CD4-positive, alpha-beta T cell (primary cell): ENCODE data around the gene ADAMTS1. TPM values are rescaled to one million over a fixed set of nuclear protein-coding genes. Genes with fewer than 3 reads are reported as not detected.

Experiments
- ATAC-seq: fragments of 200-7000 bp; cut with Tn5 transposase; one replicate; pipeline ENCODE4 v1.10.0; 2022; ENCODE audit warnings: mild to moderate bottlenecking; ENCODE audit not compliant: poor library complexity
- CTCF ChIA-PET: fragments of 350-600 bp; sonication (Branson Sonifier 250); formaldehyde crosslinking; loops from one replicate; lab custom pipeline; 2021; ENCODE audit warnings: antibody characterized with exemption, inconsistent platforms; lab: Charles Lee
- POLR2A ChIA-PET: fragments of 350-600 bp; sonication (Branson Sonifier 250); formaldehyde crosslinking; loops from one replicate; lab custom pipeline; 2021; ENCODE audit warnings: antibody characterized with exemption, inconsistent platforms; lab: Charles Lee
- DNase-seq, 14 experiments: peaks; one replicate each; pipeline ENCODE4 v3.0.0-alpha.2; 2013 to 2020; ENCODE audit warnings: mixed read lengths in 2 of 14
- H3K27ac ChIP-seq, 2 donors: one replicate each; pipeline versions ENCODE4 v1.5.1 to v1.7.0; 2013; ENCODE audit warnings: low read length in 2 of 2, low read depth in 1 of 2, mild to moderate bottlenecking in 1 of 2
- H3K27me3 ChIP-seq, 2 experiments: 1 replicate in 1 of 2; 2 replicates in 1 of 2; pipeline versions ENCODE4 v1.6.1 to v1.7.0; 2013; ENCODE audit warnings: low read length in 2 of 2, control low read depth in 1 of 2, mild to moderate bottlenecking in 1 of 2, moderate library complexity in 1 of 2; ENCODE audit not compliant: insufficient read depth in 2 of 2, control insufficient read depth in 1 of 2
- H3K36me3 ChIP-seq: one replicate; pipeline ENCODE4 v1.6.1; 2013; ENCODE audit warnings: low read length, control low read depth; ENCODE audit not compliant: insufficient read depth
- H3K4me1 ChIP-seq: one replicate; pipeline ENCODE4 v1.6.1; 2013; ENCODE audit warnings: low read length, control low read depth; ENCODE audit not compliant: insufficient read depth
- H3K4me3 ChIP-seq: one replicate; pipeline ENCODE4 v1.5.1; 2013; ENCODE audit warnings: mild to moderate bottlenecking, low read length, moderate library complexity
- H3K9me3 ChIP-seq, 2 experiments: 1 replicate in 1 of 2; 2 replicates in 1 of 2; pipeline versions ENCODE4 v1.6.1 to v1.7.0; 2013; ENCODE audit warnings: low read length in 2 of 2, mild to moderate bottlenecking in 2 of 2, control low read depth in 1 of 2, moderate library complexity in 1 of 2; ENCODE audit not compliant: control insufficient read depth in 1 of 2, insufficient read depth in 1 of 2
- H3K27ac Mint-ChIP-seq: one replicate; pipeline ENCODE4 v1.8.0; 2020; ENCODE audit warnings: mixed read lengths
- H3K27me3 Mint-ChIP-seq: one replicate; pipeline ENCODE4 v1.8.0; 2021; ENCODE audit warnings: mixed read lengths
- H3K36me3 Mint-ChIP-seq: one replicate; pipeline ENCODE4 v1.8.0; 2021; ENCODE audit warnings: low read depth, mixed read lengths
- H3K4me1 Mint-ChIP-seq: one replicate; pipeline ENCODE4 v1.8.0; 2021; ENCODE audit warnings: low read depth, mixed read lengths
- H3K4me3 Mint-ChIP-seq: one replicate; pipeline ENCODE4 v1.8.0; 2020; ENCODE audit warnings: mild to moderate bottlenecking, mixed read lengths
- H3K9me3 Mint-ChIP-seq: one replicate; pipeline ENCODE4 v1.8.0; 2020; ENCODE audit warnings: mixed read lengths
- CTCF ChIP-seq: fragments of 200-600 bp; IDR thresholded peaks from one replicate; pipeline ENCODE4 v1.8.0; 2022; ENCODE audit warnings: antibody characterized with exemption, mild to moderate bottlenecking
- intact Hi-C, 2 experiments: fragments of 100-400 bp; cut with DNase I in 1 of 2; cut with micrococcal nuclease in 1 of 2; formaldehyde crosslinking; loops; one replicate each; pipeline versions ENCODE4 v1.15.1 to v1.9.0; 2023 to 2025; cut with DNase I, micrococcal nuclease
- total RNA-seq, 174 experiments: library from RNA in 2 of 174; stranded (reverse) in 2 of 174; gene quantifications; one replicate each; pipeline ENCODE4 v1.2.3 and lab custom pipeline; 2021 to 2026

The ADAMTS1 gene
- total RNA-seq, 2 experiments from 2014 or later, result 0.08 to 0.25 TPM

- no peak for TF ChIP-seq CTCF
- no peaks in the 10 kb centered on the region for H3K27me3 ChIP-seq
- H3K4me3 ChIP-seq, result no peak overlapping the region
- no peak for ATAC-seq
- H3K4me3 Mint-ChIP-seq, result no peak overlapping the region
- H3K36me3 Mint-ChIP-seq, result no peaks in the 10 kb centered on the region
- H3K9me3 ChIP-seq, result no peaks in the 10 kb centered on the region
- H3K4me1 ChIP-seq, result no peaks in the 10 kb centered on the region
- DNase-seq, result no peak
- no peak overlapping the region for H3K27ac ChIP-seq
- H3K27me3 Mint-ChIP-seq, result peaks cover 12% of the 10 kb centered on the region
- POLR2A ChIA-PET, result no interaction called here
- no peaks in the 10 kb centered on the region for H3K4me1 Mint-ChIP-seq
- H3K27ac Mint-ChIP-seq, result no peak overlapping the region
- intact Hi-C loops, result no loop called here
- CTCF ChIA-PET, result no interaction called here
- no peaks in the 10 kb centered on the region for H3K9me3 Mint-ChIP-seq
- H3K36me3 ChIP-seq, result no peaks in the 10 kb centered on the region
These were observed 38.6 kb upstream of the ADAMTS1 start for GRCh38 chr21:26883768-26884167.

- no peaks in the 10 kb centered on the region for H3K27me3 ChIP-seq
- no peaks in the 10 kb centered on the region for H3K9me3 Mint-ChIP-seq
- no peak overlapping the region for H3K27ac Mint-ChIP-seq
- H3K4me3 Mint-ChIP-seq, result no peak overlapping the region
- H3K27ac ChIP-seq, result no peak overlapping the region
- H3K27me3 Mint-ChIP-seq, result peaks cover 8% of the 10 kb centered on the region
- no peaks in the 10 kb centered on the region for H3K4me1 Mint-ChIP-seq
- ChIA-PET POLR2A (no interaction called here), CTCF (interaction anchor here (0.7 kb wide), 1 partner anchor 1062 kb away, joined by 4 read pairs; no protein-coding TSS in a partner anchor)
- H3K9me3 ChIP-seq, result no peaks in the 10 kb centered on the region
- H3K36me3 Mint-ChIP-seq, result no peaks in the 10 kb centered on the region
- intact Hi-C loops, result no loop called here
- no peak for DNase-seq
- TF ChIP-seq CTCF, result no peak
- H3K36me3 ChIP-seq, result no peaks in the 10 kb centered on the region
- H3K4me1 ChIP-seq, result no peaks in the 10 kb centered on the region
- no peak for ATAC-seq
- H3K4me3 ChIP-seq, result no peak overlapping the region
These were observed 36.5 kb upstream of the ADAMTS1 start for GRCh38 chr21:26881504-26882228.

GRCh38 chr21:26877018-26877417 lies 31.8 kb upstream of the ADAMTS1 start:
- no peak overlapping the region for H3K4me3 ChIP-seq
- peaks cover 14% of the 10 kb centered on the region for H3K27me3 Mint-ChIP-seq
- H3K9me3 Mint-ChIP-seq, result peaks cover 4% of the 10 kb centered on the region
- intact Hi-C loops, result no loop called here
- H3K27ac Mint-ChIP-seq, result no peak overlapping the region
- CTCF ChIA-PET, result no interaction called here
- POLR2A ChIA-PET, result no interaction called here
- H3K36me3 ChIP-seq, result no peaks in the 10 kb centered on the region
- no peak overlapping the region for H3K27ac ChIP-seq
- peaks cover 0 to 2% of the 10 kb centered on the region in 2 experiments for H3K9me3 ChIP-seq
- ATAC-seq (no peak), DNase-seq (no peak)
- no peaks in the 10 kb centered on the region for H3K27me3 ChIP-seq
- no peak for TF ChIP-seq CTCF
- H3K4me3 Mint-ChIP-seq, result no peak overlapping the region
- no peaks in the 10 kb centered on the region for H3K4me1 Mint-ChIP-seq
- H3K4me1 ChIP-seq, result no peaks in the 10 kb centered on the region
- H3K36me3 Mint-ChIP-seq, result no peaks in the 10 kb centered on the region
